Measurements from ENCODE around the gene NTRK2.
A peak's percentile ranks its signal among the peaks of the same experiment; 100 is the strongest.

Gene NTRK2

GRCh38 chr9:84817038-84817437, 147.5 kb downstream of the NTRK2 start:
- no peaks in the 10 kb centered on the region for H3K4me1 Mint-ChIP-seq
- H3K4me3 Mint-ChIP-seq: no peak overlapping the region
- ATAC-seq (replicated peaks) (no peak), DNase-seq (no peak)
- no peaks in the 10 kb centered on the region for H3K9me3 Mint-ChIP-seq
- no peak overlapping the region for H3K27ac Mint-ChIP-seq
- peaks cover 3 to 19% of the 10 kb centered on the region in 2 donors for H3K27me3 Mint-ChIP-seq
- H3K36me3 Mint-ChIP-seq: no peaks in the 10 kb centered on the region

- DNase-seq (no peak), ATAC-seq (replicated peaks) (no peak)
- H3K4me1 Mint-ChIP-seq: peaks cover 2 to 6% of the 10 kb centered on the region in 2 donors
- peaks cover 3 to 7% of the 10 kb centered on the region in 2 donors for H3K27me3 Mint-ChIP-seq
- no peak overlapping the region for H3K4me3 Mint-ChIP-seq
- no peak overlapping the region for H3K27ac Mint-ChIP-seq
- H3K36me3 Mint-ChIP-seq: no peaks in the 10 kb centered on the region
- no peaks in the 10 kb centered on the region for H3K9me3 Mint-ChIP-seq
Measured at GRCh38 chr9:84818791-84819190, 149.3 kb downstream of the NTRK2 start.

GRCh38 chr9:84819491-84819991, 150.0 kb downstream of the NTRK2 start:
- ATAC-seq (replicated peaks) (no peak), DNase-seq (no peak)
- H3K4me1 Mint-ChIP-seq: peaks cover 2 to 9% of the 10 kb centered on the region in 2 donors
- peaks cover 1 to 2% of the 10 kb centered on the region in 2 donors for H3K27me3 Mint-ChIP-seq
- H3K9me3 Mint-ChIP-seq: no peaks in the 10 kb centered on the region
- no peaks in the 10 kb centered on the region for H3K36me3 Mint-ChIP-seq
- no peak overlapping the region for H3K4me3 Mint-ChIP-seq
- H3K27ac Mint-ChIP-seq: no peak overlapping the region

GRCh38 chr9:84821431-84821830, 151.9 kb downstream of the NTRK2 start:
- no peak for ATAC-seq (replicated peaks)
- Mint-ChIP-seq H3K9me3 (no peaks in the 10 kb centered on the region), H3K4me3 (no peak overlapping the region), H3K36me3 (no peaks in the 10 kb centered on the region), H3K27ac (no peak overlapping the region), H3K27me3 (no peaks in the 10 kb centered on the region), H3K4me1 (peaks cover 2 to 9% of the 10 kb centered on the region in 2 donors)
- DNase-seq: no peak

GRCh38 chr9:84822589-84823233, 153.2 kb downstream of the NTRK2 start:
- Mint-ChIP-seq H3K4me3 (no peak overlapping the region), H3K9me3 (no peaks in the 10 kb centered on the region), H3K27ac (no peak overlapping the region), H3K27me3 (no peaks in the 10 kb centered on the region), H3K36me3 (no peaks in the 10 kb centered on the region), H3K4me1 (peaks cover 2 to 9% of the 10 kb centered on the region in 2 donors)
- DNase-seq (no peak), ATAC-seq (replicated peaks) (no peak)

- Mint-ChIP-seq H3K27me3 (no peaks in the 10 kb centered on the region), H3K4me3 (no peak overlapping the region), H3K4me1 (peaks cover 2 to 9% of the 10 kb centered on the region in 2 donors), H3K27ac (no peak overlapping the region), H3K9me3 (no peaks in the 10 kb centered on the region), H3K36me3 (no peaks in the 10 kb centered on the region)
- ATAC-seq (replicated peaks) (peak; percentile 69 to 78), DNase-seq (no peak)
Measured at GRCh38 chr9:84823421-84824271, 154.1 kb downstream of the NTRK2 start.

GRCh38 chr9:84827216-84827765, 157.8 kb downstream of the NTRK2 start:
- Mint-ChIP-seq H3K36me3 (no peaks in the 10 kb centered on the region), H3K9me3 (no peaks in the 10 kb centered on the region), H3K4me1 (peaks cover 2 to 9% of the 10 kb centered on the region in 2 donors), H3K27ac (no peak overlapping the region), H3K4me3 (no peak overlapping the region), H3K27me3 (peaks cover 0 to 4% of the 10 kb centered on the region in 2 donors)
- ATAC-seq (replicated peaks) (peak in 1 of 2 donors; percentile 36), DNase-seq (no peak)

- Mint-ChIP-seq H3K27ac (no peak overlapping the region), H3K36me3 (no peaks in the 10 kb centered on the region), H3K27me3 (peaks cover 0 to 6% of the 10 kb centered on the region in 2 donors), H3K9me3 (no peaks in the 10 kb centered on the region), H3K4me1 (peaks cover 2 to 9% of the 10 kb centered on the region in 2 donors), H3K4me3 (no peak overlapping the region)
- DNase-seq: no peak
- no peak for ATAC-seq (replicated peaks)
Measured at GRCh38 chr9:84828046-84828445, 158.5 kb downstream of the NTRK2 start.

GRCh38 chr9:84829471-84829870, 159.9 kb downstream of the NTRK2 start:
- H3K9me3 Mint-ChIP-seq: no peaks in the 10 kb centered on the region
- no peak for ATAC-seq (replicated peaks)
- H3K36me3 Mint-ChIP-seq: no peaks in the 10 kb centered on the region
- H3K4me1 Mint-ChIP-seq: no peaks in the 10 kb centered on the region
- no peak overlapping the region for H3K4me3 Mint-ChIP-seq
- H3K27me3 Mint-ChIP-seq: peaks cover 0 to 6% of the 10 kb centered on the region in 2 donors
- no peak overlapping the region for H3K27ac Mint-ChIP-seq
- no peak for DNase-seq

- H3K4me3 Mint-ChIP-seq: no peak overlapping the region
- no peaks in the 10 kb centered on the region for H3K36me3 Mint-ChIP-seq
- no peaks in the 10 kb centered on the region for H3K9me3 Mint-ChIP-seq
- DNase-seq (no peak), ATAC-seq (replicated peaks) (no peak)
- H3K27ac Mint-ChIP-seq: no peak overlapping the region
- no peaks in the 10 kb centered on the region for H3K4me1 Mint-ChIP-seq
- peaks cover 0 to 6% of the 10 kb centered on the region in 2 donors for H3K27me3 Mint-ChIP-seq
Measured at GRCh38 chr9:84829997-84830696, 160.6 kb downstream of the NTRK2 start.

GRCh38 chr9:84831377-84831776, 161.8 kb downstream of the NTRK2 start:
- Mint-ChIP-seq H3K4me3 (no peak overlapping the region), H3K9me3 (no peaks in the 10 kb centered on the region), H3K27me3 (peaks cover 0 to 6% of the 10 kb centered on the region in 2 donors), H3K36me3 (no peaks in the 10 kb centered on the region), H3K27ac (no peak overlapping the region), H3K4me1 (no peaks in the 10 kb centered on the region)
- no peak for ATAC-seq (replicated peaks)
- no peak for DNase-seq

GRCh38 chr9:84832453-84832852, 162.9 kb downstream of the NTRK2 start:
- ATAC-seq (replicated peaks) (no peak), DNase-seq (no peak)
- peaks cover 0 to 6% of the 10 kb centered on the region in 2 donors for H3K27me3 Mint-ChIP-seq
- no peaks in the 10 kb centered on the region for H3K36me3 Mint-ChIP-seq
- no peak overlapping the region for H3K4me3 Mint-ChIP-seq
- H3K4me1 Mint-ChIP-seq: no peaks in the 10 kb centered on the region
- H3K27ac Mint-ChIP-seq: no peak overlapping the region
- H3K9me3 Mint-ChIP-seq: no peaks in the 10 kb centered on the region

- H3K27me3 Mint-ChIP-seq: peaks cover 0 to 6% of the 10 kb centered on the region in 2 donors
- ATAC-seq (replicated peaks): no peak
- no peaks in the 10 kb centered on the region for H3K9me3 Mint-ChIP-seq
- no peak for DNase-seq
- no peaks in the 10 kb centered on the region for H3K4me1 Mint-ChIP-seq
- no peaks in the 10 kb centered on the region for H3K36me3 Mint-ChIP-seq
- no peak overlapping the region for H3K27ac Mint-ChIP-seq
- no peak overlapping the region for H3K4me3 Mint-ChIP-seq
Measured at GRCh38 chr9:84834426-84834825, 164.9 kb downstream of the NTRK2 start.

GRCh38 chr9:84835745-84836144, 166.2 kb downstream of the NTRK2 start:
- Mint-ChIP-seq H3K4me1 (no peaks in the 10 kb centered on the region), H3K27ac (no peak overlapping the region), H3K4me3 (no peak overlapping the region), H3K27me3 (peaks cover 6 to 12% of the 10 kb centered on the region in 2 donors), H3K9me3 (no peaks in the 10 kb centered on the region), H3K36me3 (no peaks in the 10 kb centered on the region)
- ATAC-seq (replicated peaks) (no peak), DNase-seq (no peak)
